Liver (tissue), 9 donors: ENCODE measurements around the gene AUP1. TPM values are rescaled to one million over a fixed set of nuclear protein-coding genes. Genes with fewer than 3 reads are reported as not detected.

ENCODE experiments used
- DNase-seq: peaks from one replicate; pipeline ENCODE4 v3.0.0-alpha.2; 2017; ENCODE audit warnings: low spot score
- H3K27ac ChIP-seq, 2 donors: one replicate each; pipeline ENCODE4 v1.7.0; 2013; ENCODE audit warnings: inconsistent platforms in 2 of 2, low read length in 2 of 2, control low read depth in 1 of 2, low read depth in 1 of 2, mild to moderate bottlenecking in 1 of 2
- H3K27me3 ChIP-seq, 4 donors: one replicate each; pipeline versions ENCODE4 v1.6.1 to v1.7.0; 2013; ENCODE audit warnings: low read length in 3 of 4, inconsistent platforms in 1 of 4, mild to moderate bottlenecking in 1 of 4, moderate library complexity in 1 of 4; ENCODE audit not compliant: control insufficient read depth in 4 of 4, insufficient read depth in 4 of 4
- H3K36me3 ChIP-seq, 4 donors: one replicate each; pipeline versions ENCODE4 v1.6.1 to v1.7.0; 2013; ENCODE audit warnings: low read length in 3 of 4, mild to moderate bottlenecking in 3 of 4, low read depth in 1 of 4, moderate library complexity in 1 of 4; ENCODE audit not compliant: control insufficient read depth in 4 of 4, insufficient read depth in 3 of 4
- H3K4me1 ChIP-seq, 4 donors: one replicate each; pipeline versions ENCODE4 v1.6.1 to v1.7.0; 2013; ENCODE audit warnings: low read length in 3 of 4, mild to moderate bottlenecking in 3 of 4, moderate library complexity in 1 of 4; ENCODE audit not compliant: control insufficient read depth in 4 of 4, insufficient read depth in 4 of 4
- H3K4me3 ChIP-seq, 3 donors: one replicate each; pipeline versions ENCODE4 v1.6.1 to v1.7.0; 2013; ENCODE audit warnings: low read length in 3 of 3, control low read depth in 1 of 3, low read depth in 1 of 3, mild to moderate bottlenecking in 1 of 3
- H3K9ac ChIP-seq, 2 donors: one replicate each; pipeline ENCODE4 v1.7.0; 2013; ENCODE audit warnings: low read length in 2 of 2, mild to moderate bottlenecking in 2 of 2, moderate library complexity in 2 of 2, control low read depth in 1 of 2, low read depth in 1 of 2
- H3K9me3 ChIP-seq, 4 donors: one replicate each; pipeline versions ENCODE4 v1.6.1 to v1.7.0; 2013; ENCODE audit warnings: low read length in 3 of 4; ENCODE audit not compliant: control insufficient read depth in 4 of 4
- CTCF ChIP-seq: fragments of 150-350 bp; IDR thresholded peaks from 2 replicates; pipeline ENCODE4 v1.5.1; 2017; ENCODE audit warnings: improper control_type of control experiment, low read depth, low read length; ENCODE audit not compliant: missing input control
- EGR1 ChIP-seq, 2 donors: IDR thresholded peaks; 2 replicates each; pipeline ENCODE4 v1.6.1; 2016 to 2018; ENCODE audit warnings: antibody characterized with exemption in 2 of 2, low read depth in 2 of 2
- FOXA1 ChIP-seq: IDR thresholded peaks from 2 replicates; pipeline ENCODE4 v1.6.1; 2016; ENCODE audit warnings: antibody characterized with exemption
- FOXA2 ChIP-seq: IDR thresholded peaks from 2 replicates; pipeline ENCODE4 v1.6.1; 2016; ENCODE audit warnings: antibody characterized with exemption
- GABPA ChIP-seq, 2 donors: IDR thresholded peaks in 1 of 2; conservative IDR thresholded peaks in 1 of 2; 2 replicates each; pipeline ENCODE4 v1.6.1; 2016; ENCODE audit warnings: antibody characterized with exemption in 2 of 2, mild to moderate bottlenecking in 1 of 2, moderate library complexity in 1 of 2
- HNF4A ChIP-seq, 2 donors: conservative IDR thresholded peaks; 2 replicates each; pipeline ENCODE4 v1.6.1; 2016; ENCODE audit warnings: antibody characterized with exemption in 2 of 2, mild to moderate bottlenecking in 2 of 2
- HNF4G ChIP-seq: IDR thresholded peaks from 2 replicates; pipeline ENCODE4 v1.6.1; 2016; ENCODE audit warnings: antibody characterized with exemption
- JUND ChIP-seq, 2 donors: IDR thresholded peaks; 2 replicates each; pipeline ENCODE4 v1.6.1; 2016; ENCODE audit warnings: antibody characterized with exemption in 2 of 2
- MAX ChIP-seq: IDR thresholded peaks from 2 replicates; pipeline ENCODE4 v1.6.1; 2016; ENCODE audit warnings: antibody characterized with exemption
- NR2F2 ChIP-seq: IDR thresholded peaks from 2 replicates; pipeline ENCODE4 v1.6.1; 2016; ENCODE audit warnings: antibody characterized with exemption
- RXRA ChIP-seq, 2 donors: IDR thresholded peaks; 2 replicates each; pipeline ENCODE4 v1.6.1; 2017 to 2018; ENCODE audit warnings: antibody characterized with exemption in 2 of 2, mild to moderate bottlenecking in 1 of 2
- SP1 ChIP-seq: IDR thresholded peaks from 2 replicates; pipeline ENCODE4 v1.6.1; 2018; ENCODE audit warnings: antibody characterized with exemption, mild to moderate bottlenecking
- TAF1 ChIP-seq: conservative IDR thresholded peaks from 2 replicates; pipeline ENCODE4 v1.6.1; 2016; ENCODE audit warnings: antibody characterized with exemption, mild to moderate bottlenecking
- YY1 ChIP-seq: IDR thresholded peaks from 2 replicates; pipeline ENCODE4 v1.6.1; 2016; ENCODE audit warnings: antibody characterized with exemption, mild to moderate bottlenecking
- WGBS: extraction: QIAGEN DNeasy Blood & Tissue Kit; methylation state at CpG from one replicate; pipeline ENCODE4 v1.1.7; 2013; 5-methylcytosine and 5-hydroxymethylcytosine counted together
- polyA plus RNA-seq, 2 donors: library from polyadenylated mRNA; stranded (reverse) in 1 of 2; unstranded in 1 of 2; fragments of 200-250 nt in 1 of 2; fragments of >200 nt in 1 of 2; fragmentation: Nextera tagmentation in 1 of 2; extraction: Ambion mirVana in 1 of 2; gene quantifications; one replicate each; pipeline versions ENCODE4 v1.2.1 to v1.2.3, GENCODE V29; 2013 to 2015
- total RNA-seq, 2 donors: library from RNA; depleted of rRNA; stranded (reverse); fragments of >200 nt; gene quantifications; one replicate each; pipeline ENCODE4 v1.2.3, GENCODE V29; 2014
- TF ChIP-seq, protein P1 (sequence below): IDR thresholded peaks from 2 replicates; pipeline ENCODE4 v1.6.1; 2016; ENCODE audit warnings: antibody characterized with exemption, mild to moderate bottlenecking
- TF ChIP-seq, protein P2 (sequence below): IDR thresholded peaks from 2 replicates; pipeline ENCODE4 v1.6.1; 2016; ENCODE audit warnings: antibody characterized with exemption
- donor health status: healthy.
- donor health status: healthy.
- donor health status: healthy.
- donor health status: healthy.
- donor health status: healthy.

The AUP1 gene
- total and polyA plus RNA-seq, 4 donors: 62.6 to 126 (median 109) TPM

DNA sequence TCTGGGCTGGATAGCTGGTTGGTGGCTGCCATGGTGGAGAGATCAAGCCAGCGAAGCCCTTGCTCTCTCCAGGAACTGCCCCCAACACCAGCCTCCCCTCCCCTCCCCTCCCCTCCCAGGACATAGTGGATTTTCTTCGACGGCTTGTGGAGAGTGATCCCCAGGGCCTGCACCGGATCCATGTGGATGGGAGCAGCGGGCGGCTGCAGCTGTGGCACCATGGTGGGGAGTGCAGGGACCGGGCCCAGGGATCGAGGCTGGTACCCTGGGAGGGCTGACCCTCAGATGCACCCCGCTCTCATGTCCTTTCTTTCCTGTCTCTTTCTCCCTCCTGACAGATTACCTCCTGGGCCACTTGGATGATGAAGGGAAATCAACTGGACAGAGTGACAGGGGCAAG lies 39.6 kb downstream of the AUP1 start:
- Histone ChIP-seq H3K9ac (no peak overlapping the region), H3K36me3 (peaks cover 10 to 16% (median 14%) of the 10 kb centered on the region in 4 donors), H3K27me3 (no peaks in the 10 kb centered on the region), H3K27ac (peak overlapping the region; percentile 22 to 50), H3K4me3 (peak overlapping the region in 1 of 3 donors; percentile 25), H3K9me3 (no peaks in the 10 kb centered on the region), H3K4me1 (peaks cover 39 to 73% (median 65%) of the 10 kb centered on the region in 4 donors)
- no peak for DNase-seq
- WGBS: 93% methylated on average over 9 of the region's 9 CpGs
- TF ChIP-seq HNF4A (conservative IDR thresholded peaks at IDR 0.05) (no peak), TAF1 (no peak), FOXA1 (no peak), GABPA (IDR thresholded peaks at IDR 0.05 in 1 of 2, conservative IDR thresholded peaks at IDR 0.05 in 1 of 2) (no peak), CTCF (no peak), NR2F2 (no peak), RXRA (IDR thresholded peaks at IDR 0.05) (no peak), YY1 (no peak), MAX (no peak), EGR1 (IDR thresholded peaks at IDR 0.05; ENCODE audit: low read depth in 2 of 2) (no peak)
- TF ChIP-seq, protein P1, sequence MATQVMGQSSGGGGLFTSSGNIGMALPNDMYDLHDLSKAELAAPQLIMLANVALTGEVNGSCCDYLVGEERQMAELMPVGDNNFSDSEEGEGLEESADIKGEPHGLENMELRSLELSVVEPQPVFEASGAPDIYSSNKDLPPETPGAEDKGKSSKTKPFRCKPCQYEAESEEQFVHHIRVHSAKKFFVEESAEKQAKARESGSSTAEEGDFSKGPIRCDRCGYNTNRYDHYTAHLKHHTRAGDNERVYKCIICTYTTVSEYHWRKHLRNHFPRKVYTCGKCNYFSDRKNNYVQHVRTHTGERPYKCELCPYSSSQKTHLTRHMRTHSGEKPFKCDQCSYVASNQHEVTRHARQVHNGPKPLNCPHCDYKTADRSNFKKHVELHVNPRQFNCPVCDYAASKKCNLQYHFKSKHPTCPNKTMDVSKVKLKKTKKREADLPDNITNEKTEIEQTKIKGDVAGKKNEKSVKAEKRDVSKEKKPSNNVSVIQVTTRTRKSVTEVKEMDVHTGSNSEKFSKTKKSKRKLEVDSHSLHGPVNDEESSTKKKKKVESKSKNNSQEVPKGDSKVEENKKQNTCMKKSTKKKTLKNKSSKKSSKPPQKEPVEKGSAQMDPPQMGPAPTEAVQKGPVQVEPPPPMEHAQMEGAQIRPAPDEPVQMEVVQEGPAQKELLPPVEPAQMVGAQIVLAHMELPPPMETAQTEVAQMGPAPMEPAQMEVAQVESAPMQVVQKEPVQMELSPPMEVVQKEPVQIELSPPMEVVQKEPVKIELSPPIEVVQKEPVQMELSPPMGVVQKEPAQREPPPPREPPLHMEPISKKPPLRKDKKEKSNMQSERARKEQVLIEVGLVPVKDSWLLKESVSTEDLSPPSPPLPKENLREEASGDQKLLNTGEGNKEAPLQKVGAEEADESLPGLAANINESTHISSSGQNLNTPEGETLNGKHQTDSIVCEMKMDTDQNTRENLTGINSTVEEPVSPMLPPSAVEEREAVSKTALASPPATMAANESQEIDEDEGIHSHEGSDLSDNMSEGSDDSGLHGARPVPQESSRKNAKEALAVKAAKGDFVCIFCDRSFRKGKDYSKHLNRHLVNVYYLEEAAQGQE: no peak
- TF ChIP-seq, protein P2, sequence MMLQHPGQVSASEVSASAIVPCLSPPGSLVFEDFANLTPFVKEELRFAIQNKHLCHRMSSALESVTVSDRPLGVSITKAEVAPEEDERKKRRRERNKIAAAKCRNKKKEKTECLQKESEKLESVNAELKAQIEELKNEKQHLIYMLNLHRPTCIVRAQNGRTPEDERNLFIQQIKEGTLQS: no peak

DNA sequence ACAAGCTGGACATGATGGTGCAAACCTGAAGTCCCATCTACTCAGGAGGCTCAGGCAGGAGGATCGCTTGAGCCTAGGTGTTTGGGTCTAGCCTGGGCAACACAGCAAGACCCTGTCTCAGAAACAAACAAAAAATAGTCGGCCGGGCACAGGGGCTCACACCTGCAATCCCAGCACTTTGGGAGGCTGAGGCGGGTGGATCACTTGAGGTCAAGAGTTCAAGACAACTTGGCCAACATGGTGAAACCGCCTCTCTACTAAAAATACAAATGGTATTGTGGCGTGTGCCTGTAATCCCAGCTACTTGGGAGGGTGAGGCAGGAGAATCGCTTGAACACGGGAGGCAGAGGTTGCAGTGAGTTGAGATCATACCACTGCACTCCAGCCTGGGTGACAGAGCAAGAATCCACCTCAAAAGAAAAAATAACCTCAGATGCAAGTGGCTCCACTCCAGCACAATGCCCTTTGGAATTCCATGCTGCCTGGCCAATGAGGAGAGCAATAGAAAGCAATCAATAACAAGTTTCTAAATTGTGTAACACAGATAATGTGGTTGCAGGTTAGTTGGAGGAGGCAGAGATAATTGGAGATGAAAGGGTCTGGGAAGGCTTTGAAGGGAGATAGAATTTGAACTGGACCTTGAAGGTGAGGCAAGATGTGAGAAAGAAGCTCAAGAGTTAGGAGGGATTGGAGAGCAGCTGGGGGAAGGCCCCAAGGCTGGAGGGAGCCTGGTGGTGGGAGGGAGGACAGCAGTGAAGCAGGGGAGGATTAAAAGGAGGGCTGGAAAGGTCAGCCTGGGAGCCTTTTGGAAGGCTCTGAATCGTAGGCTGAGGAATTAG lies 40.6 kb downstream of the AUP1 start:
- 45% methylated on average over 9 of the region's 9 CpGs for WGBS
- peaks cover 9 to 16% (median 12%) of the 10 kb centered on the region in 4 donors for H3K36me3 ChIP-seq
- TF ChIP-seq JUND (IDR thresholded peaks at IDR 0.05): peak in 1 of 2 donors; percentile 88
- no peak for TF ChIP-seq TAF1
- peak; percentile 66 for TF ChIP-seq YY1
- TF ChIP-seq FOXA2: peak; percentile 25
- TF ChIP-seq FOXA1: no peak
- peak; percentile 91 to 95 for TF ChIP-seq HNF4A (conservative IDR thresholded peaks at IDR 0.05)
- peak; percentile 78 for TF ChIP-seq HNF4G
- TF ChIP-seq MAX: peak; percentile 51
- TF ChIP-seq NR2F2: peak; percentile 58
- TF ChIP-seq EGR1 (IDR thresholded peaks at IDR 0.05; ENCODE audit: low read depth in 2 of 2): no peak
- peak in 1 of 2 donors; percentile 70 for TF ChIP-seq GABPA (IDR thresholded peaks at IDR 0.05 in 1 of 2, conservative IDR thresholded peaks at IDR 0.05 in 1 of 2)
- TF ChIP-seq, protein P2: peak; percentile 45
- peak; percentile 86 for TF ChIP-seq SP1
- peak; percentile 13 for TF ChIP-seq CTCF
- TF ChIP-seq, protein P1: no peak

More for the DNA sequence above, 40.6 kb downstream of the AUP1 start:
- H3K4me1 ChIP-seq: peaks cover 39 to 72% (median 67%) of the 10 kb centered on the region in 4 donors
- no peaks in the 10 kb centered on the region for H3K9me3 ChIP-seq
- H3K27ac ChIP-seq: peak overlapping the region; percentile 38 to 50
- DNase-seq: no peak
- H3K27me3 ChIP-seq: no peaks in the 10 kb centered on the region
- H3K4me3 ChIP-seq: peak overlapping the region in 2 of 3 donors; percentile 9 to 25
- H3K9ac ChIP-seq: no peak overlapping the region
